Rectal smooth muscle tissue (tissue), 1 donor: ENCODE data around the gene HDAC4.

Experiments used
- H3K27ac ChIP-seq: one replicate; pipeline ENCODE4 v1.7.0; 2013; ENCODE audit warnings: low read depth, low read length, inconsistent platforms
- H3K27me3 ChIP-seq: one replicate; pipeline ENCODE4 v1.7.0; 2013; ENCODE audit warnings: low read length; ENCODE audit not compliant: control insufficient read depth, insufficient read depth
- H3K36me3 ChIP-seq: one replicate; pipeline ENCODE4 v1.7.0; 2013; ENCODE audit warnings: low read length; ENCODE audit not compliant: control insufficient read depth, insufficient read depth
- H3K4me1 ChIP-seq: one replicate; pipeline ENCODE4 v1.7.0; 2013; ENCODE audit warnings: low read length; ENCODE audit not compliant: control insufficient read depth, insufficient read depth
- H3K4me3 ChIP-seq: one replicate; pipeline ENCODE4 v1.7.0; 2013; ENCODE audit warnings: low read length
- H3K9ac ChIP-seq: one replicate; pipeline ENCODE4 v1.7.0; 2013; ENCODE audit warnings: low read length

HDAC4 gene

DNA sequence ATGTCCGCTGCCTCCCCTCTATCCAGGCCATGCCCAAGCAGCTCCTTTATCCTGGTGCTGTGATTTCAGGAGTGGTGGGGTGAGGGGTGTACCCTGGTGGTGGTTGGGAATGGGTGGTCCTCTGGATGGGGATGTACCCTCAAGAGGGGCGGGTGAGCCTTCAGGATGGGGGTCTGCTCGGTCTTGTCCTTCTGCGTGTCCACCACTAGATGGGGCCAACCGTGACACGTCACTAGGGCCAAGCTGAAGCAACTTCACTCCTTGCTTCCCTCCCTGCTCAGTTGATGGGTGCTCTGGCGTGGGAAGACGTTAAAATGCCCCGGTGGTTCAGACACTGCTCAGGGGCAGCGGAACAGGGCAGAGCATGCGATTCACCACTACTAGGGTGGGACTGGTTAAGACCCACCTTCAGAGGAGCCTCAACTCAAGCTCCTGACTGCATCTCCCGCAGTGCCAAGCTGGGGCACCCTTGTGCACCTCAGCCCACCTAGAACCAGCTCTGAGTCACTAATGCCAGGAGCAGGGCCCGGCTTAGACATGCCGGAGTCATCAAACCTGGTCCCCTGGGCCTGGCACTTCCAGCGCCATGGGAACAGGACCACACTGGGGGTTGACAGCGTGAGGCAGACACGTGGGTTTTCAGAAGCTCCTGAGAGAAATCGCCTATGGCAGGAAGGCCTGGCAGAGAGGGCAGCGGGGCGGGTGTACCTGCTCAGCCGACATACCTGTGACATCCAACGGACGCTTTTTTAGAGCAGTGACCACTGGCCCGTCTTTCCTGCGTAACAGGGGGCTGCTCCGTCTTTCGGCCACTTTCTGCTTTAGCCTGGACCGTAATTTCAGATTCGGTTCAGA lies 256.7 kb downstream of the HDAC4 start:
- Histone ChIP-seq H3K4me1 (no peaks in the 10 kb centered on the region), H3K27ac (peak overlapping the region; percentile 35), H3K9ac (no peak overlapping the region), H3K27me3 (no peaks in the 10 kb centered on the region), H3K36me3 (peaks cover 37% of the 10 kb centered on the region), H3K4me3 (no peak overlapping the region)

DNA sequence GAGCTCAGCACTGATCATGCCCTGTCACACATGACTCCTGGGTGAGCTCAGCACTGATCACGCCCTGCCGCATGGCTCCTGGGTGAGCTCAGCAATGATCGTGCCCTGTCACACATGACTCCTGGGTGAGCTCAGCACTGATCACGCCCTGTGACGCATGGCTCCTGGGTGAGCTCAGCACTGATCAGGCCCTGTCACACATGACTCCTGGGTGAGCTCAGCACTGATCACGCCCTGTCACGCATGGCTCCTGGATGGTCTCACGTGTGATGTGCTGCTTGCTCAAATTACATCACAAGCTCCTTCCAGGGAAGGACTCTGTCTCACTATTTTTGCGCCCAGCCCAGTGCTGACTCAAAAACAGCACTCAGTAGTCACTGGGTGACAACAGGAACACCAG lies 258.0 kb downstream of the HDAC4 start:
- H3K27me3 ChIP-seq = no peaks in the 10 kb centered on the region
- no peak overlapping the region for H3K9ac ChIP-seq
- H3K4me1 ChIP-seq = no peaks in the 10 kb centered on the region
- H3K27ac ChIP-seq = no peak overlapping the region
- H3K36me3 ChIP-seq = peaks cover 42% of the 10 kb centered on the region
- H3K4me3 ChIP-seq = no peak overlapping the region

- no peaks in the 10 kb centered on the region for H3K4me1 ChIP-seq
- peaks cover 42% of the 10 kb centered on the region for H3K36me3 ChIP-seq
- H3K27ac ChIP-seq = no peak overlapping the region
- no peak overlapping the region for H3K4me3 ChIP-seq
- no peaks in the 10 kb centered on the region for H3K27me3 ChIP-seq
- no peak overlapping the region for H3K9ac ChIP-seq
Observed at GRCh38 chr2:239142296-239142695, 258.5 kb downstream of the HDAC4 start.

- Histone ChIP-seq H3K27me3 (no peaks in the 10 kb centered on the region), H3K36me3 (peaks cover 41% of the 10 kb centered on the region), H3K4me3 (no peak overlapping the region), H3K4me1 (no peaks in the 10 kb centered on the region), H3K27ac (no peak overlapping the region), H3K9ac (no peak overlapping the region)
Observed at GRCh38 chr2:239141021-239141760, 259.6 kb downstream of the HDAC4 start.

DNA sequence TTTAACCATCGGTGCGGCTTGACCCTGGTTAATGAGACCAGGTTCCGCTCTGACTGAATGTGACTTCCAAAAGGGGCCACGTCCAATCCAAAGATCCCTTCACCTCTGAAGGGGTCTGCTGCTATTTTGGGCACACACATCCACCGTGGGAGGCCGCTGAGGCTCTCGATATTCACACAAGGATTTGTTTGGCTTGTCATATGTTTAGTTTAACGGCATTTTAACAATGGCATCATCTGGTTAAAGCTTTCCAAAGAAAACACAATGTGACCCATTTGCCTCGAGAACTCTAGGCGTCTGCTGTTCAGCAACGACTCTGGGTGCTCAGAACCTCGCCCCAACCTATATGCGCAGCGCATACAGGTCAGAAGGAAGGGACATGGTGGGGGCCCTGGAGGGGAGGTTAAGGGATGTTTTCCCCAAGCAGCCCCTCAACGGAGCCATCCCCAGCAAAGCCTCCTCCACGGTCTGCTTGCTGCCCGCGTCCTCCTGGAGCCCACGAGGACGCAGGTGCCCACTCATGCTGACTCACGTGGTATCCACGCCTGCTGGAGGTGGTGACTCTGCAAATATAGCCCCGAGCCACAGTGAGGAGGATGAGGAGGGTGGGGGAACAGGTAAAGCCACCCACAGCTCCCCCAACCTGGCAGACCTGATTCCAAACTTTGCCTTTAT lies 260.3 kb downstream of the HDAC4 start:
- H3K4me1 ChIP-seq = no peaks in the 10 kb centered on the region
- no peaks in the 10 kb centered on the region for H3K27me3 ChIP-seq
- no peak overlapping the region for H3K27ac ChIP-seq
- peaks cover 41% of the 10 kb centered on the region for H3K36me3 ChIP-seq
- no peak overlapping the region for H3K4me3 ChIP-seq
- H3K9ac ChIP-seq = no peak overlapping the region

DNA sequence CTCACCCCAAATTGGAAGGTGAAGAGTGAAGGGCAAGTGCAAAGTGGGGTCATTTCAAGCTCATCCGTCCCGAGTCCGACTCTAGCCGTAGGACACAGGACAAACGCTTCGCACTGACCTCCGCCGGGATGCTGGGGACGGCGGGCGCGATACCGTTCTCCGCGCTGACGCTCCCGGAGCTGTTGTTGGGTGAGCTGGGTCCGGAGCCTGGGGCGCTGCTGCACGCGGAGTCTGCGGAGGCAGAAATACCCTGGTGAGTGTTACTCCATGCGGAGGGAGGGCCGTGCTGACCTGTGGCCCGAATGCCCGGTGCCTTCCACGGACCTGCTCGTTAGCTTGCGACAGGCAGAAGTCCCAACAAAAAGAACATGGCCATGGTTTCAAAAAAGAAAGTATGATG lies 261.3 kb downstream of the HDAC4 start:
- no peaks in the 10 kb centered on the region for H3K4me1 ChIP-seq
- H3K4me3 ChIP-seq = no peak overlapping the region
- no peak overlapping the region for H3K27ac ChIP-seq
- H3K27me3 ChIP-seq = no peaks in the 10 kb centered on the region
- no peak overlapping the region for H3K9ac ChIP-seq
- peaks cover 42% of the 10 kb centered on the region for H3K36me3 ChIP-seq

GRCh38 chr2:239139101-239139500 lies 261.7 kb downstream of the HDAC4 start:
- Histone ChIP-seq H3K27ac (no peak overlapping the region), H3K36me3 (peaks cover 46% of the 10 kb centered on the region), H3K4me3 (no peak overlapping the region), H3K4me1 (no peaks in the 10 kb centered on the region), H3K27me3 (no peaks in the 10 kb centered on the region), H3K9ac (no peak overlapping the region)

GRCh38 chr2:239138610-239139009 lies 262.2 kb downstream of the HDAC4 start:
- H3K4me3 ChIP-seq = no peak overlapping the region
- peaks cover 48% of the 10 kb centered on the region for H3K36me3 ChIP-seq
- no peaks in the 10 kb centered on the region for H3K4me1 ChIP-seq
- H3K27me3 ChIP-seq = no peaks in the 10 kb centered on the region
- no peak overlapping the region for H3K27ac ChIP-seq
- no peak overlapping the region for H3K9ac ChIP-seq

- Histone ChIP-seq H3K36me3 (peaks cover 49% of the 10 kb centered on the region), H3K4me3 (no peak overlapping the region), H3K9ac (no peak overlapping the region), H3K27ac (no peak overlapping the region), H3K27me3 (no peaks in the 10 kb centered on the region), H3K4me1 (no peaks in the 10 kb centered on the region)
Observed at GRCh38 chr2:239137898-239138283, 262.9 kb downstream of the HDAC4 start.

- Histone ChIP-seq H3K36me3 (peaks cover 48% of the 10 kb centered on the region), H3K4me3 (no peak overlapping the region), H3K4me1 (no peaks in the 10 kb centered on the region), H3K9ac (no peak overlapping the region), H3K27ac (peak overlapping the region; percentile 7), H3K27me3 (no peaks in the 10 kb centered on the region)
Observed at GRCh38 chr2:239137165-239137897, 263.5 kb downstream of the HDAC4 start.

DNA sequence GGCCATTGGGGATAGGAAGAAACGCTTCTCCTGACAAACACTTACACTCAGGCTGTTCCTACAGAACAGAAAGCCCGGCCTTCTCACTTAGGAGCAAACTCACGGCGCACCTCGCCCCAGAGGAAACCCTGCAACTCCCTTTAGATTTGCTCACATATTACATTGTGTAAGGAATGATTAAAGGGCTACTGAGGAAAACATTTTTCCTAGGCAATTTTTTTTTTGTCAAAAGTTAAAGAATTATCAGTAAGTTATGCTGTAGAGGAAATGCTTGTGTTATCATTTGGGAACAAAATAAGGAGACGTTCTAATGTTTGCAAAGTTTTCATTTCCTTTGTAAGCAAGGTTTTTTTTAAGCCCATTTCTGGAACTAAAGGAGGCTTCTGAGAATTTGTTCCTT lies 264.1 kb downstream of the HDAC4 start:
- Histone ChIP-seq H3K27ac (no peak overlapping the region), H3K9ac (no peak overlapping the region), H3K4me3 (no peak overlapping the region), H3K27me3 (no peaks in the 10 kb centered on the region), H3K4me1 (no peaks in the 10 kb centered on the region), H3K36me3 (peaks cover 48% of the 10 kb centered on the region)

DNA sequence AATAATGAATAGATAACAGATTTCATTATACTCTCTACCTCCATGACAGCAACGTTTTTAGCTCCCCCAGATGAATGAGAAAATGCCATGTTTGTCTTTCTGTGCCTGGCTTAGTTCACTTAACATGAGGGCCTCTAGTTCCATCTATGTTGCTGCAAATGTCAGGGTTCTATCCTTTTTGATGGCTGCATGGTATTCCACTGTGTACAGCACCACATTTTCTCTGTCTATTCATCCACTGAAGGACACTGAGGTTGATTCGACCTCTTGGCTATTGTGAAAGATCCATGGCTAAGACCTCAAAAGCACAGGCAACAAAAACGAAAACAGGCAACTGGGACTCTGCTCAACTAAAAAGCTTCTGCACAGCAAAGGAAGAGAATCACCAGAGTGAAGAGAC lies 264.6 kb downstream of the HDAC4 start:
- Histone ChIP-seq H3K27ac (no peak overlapping the region), H3K9ac (no peak overlapping the region), H3K4me3 (no peak overlapping the region), H3K4me1 (no peaks in the 10 kb centered on the region), H3K27me3 (no peaks in the 10 kb centered on the region), H3K36me3 (peaks cover 48% of the 10 kb centered on the region)
